Esophagus muscularis mucosa (tissue), 4 donors: ENCODE results near the gene POFUT2. TPM values are rescaled to one million over a fixed set of nuclear protein-coding genes. Genes with fewer than 3 reads are reported as not detected.

Experiments used
- DNase-seq: peaks from one replicate; pipeline ENCODE4 v3.0.0-alpha.2; 2017; ENCODE audit errors: extremely low spot score
- H3K27ac ChIP-seq, 4 donors: fragments of 200-600 bp; sonication (generic); replicated peaks in 1 of 4; 1 replicate in 3 of 4; 2 replicates in 1 of 4; pipeline ENCODE4 v1.5.1; 2016 to 2019; ENCODE audit warnings: mild to moderate bottlenecking in 1 of 4
- H3K27me3 ChIP-seq, 4 donors: fragments of 200-600 bp; sonication (generic); one replicate each; pipeline versions ENCODE4 v1.5.1 to v1.6.0; 2016 to 2019
- H3K36me3 ChIP-seq, 4 donors: fragments of 200-600 bp; sonication (generic); one replicate each; pipeline ENCODE4 v1.5.1; 2016 to 2019
- H3K4me1 ChIP-seq, 4 donors: fragments of 200-600 bp; sonication (generic); one replicate each; pipeline ENCODE4 v1.5.1; 2016 to 2019
- H3K4me3 ChIP-seq, 4 donors: fragments of 200-600 bp; sonication (generic); 1 replicate in 2 of 4; 2 replicates in 2 of 4; pipeline ENCODE4 v1.5.1; 2016 to 2019; ENCODE audit warnings: mild to moderate bottlenecking in 4 of 4, moderate library complexity in 1 of 4
- H3K9me3 ChIP-seq, 4 donors: fragments of 200-600 bp; sonication (generic); 1 replicate in 3 of 4; 2 replicates in 1 of 4; pipeline ENCODE4 v1.5.1; 2016 to 2019
- CTCF ChIP-seq, 3 experiments: fragments of 200-600 bp in 2 of 3; fragments of 450-650 bp in 1 of 3; sonication (generic) in 2 of 3; IDR thresholded peaks; one replicate each; pipeline ENCODE4 v1.5.1; 2017 to 2019; ENCODE audit warnings: antibody characterized with exemption in 3 of 3, mild to moderate bottlenecking in 2 of 3, moderate library complexity in 1 of 3
- EP300 ChIP-seq: sonication (generic); formaldehyde crosslinking; IDR thresholded peaks from one replicate; pipeline ENCODE4 v1.6.1; 2017; ENCODE audit warnings: antibody characterized with exemption
- POLR2A ChIP-seq: fragments of 450-650 bp; IDR thresholded peaks from one replicate; pipeline ENCODE4 v1.6.1; 2017; ENCODE audit warnings: antibody characterized with exemption, moderate library complexity, mild to moderate bottlenecking, low read depth
- POLR2AphosphoS5 ChIP-seq, 2 donors: sonication (generic); formaldehyde crosslinking; IDR thresholded peaks; one replicate each; pipeline ENCODE4 v1.6.1; 2017; ENCODE audit warnings: antibody characterized with exemption in 2 of 2
- WGBS: methylation state at CpG from one replicate; pipeline ENCODE4 v1.1.5; 2018; 5-methylcytosine and 5-hydroxymethylcytosine counted together
- intact Hi-C: fragments of 100-400 bp; cut with DNase I; formaldehyde crosslinking; loops from one replicate; pipeline ENCODE4 v1.15.1; 2023
- total RNA-seq, 4 donors: library from RNA; depleted of rRNA; stranded (reverse); fragments of >200 nt; gene quantifications; one replicate each; pipeline versions ENCODE4 v1.1.0 to v1.2.1, GENCODE V29; 2016

Gene POFUT2
- total RNA-seq, 4 donors from 2014 or later: 15.8 to 21.6 (median 18.7) TPM

- Histone ChIP-seq H3K4me1 (no peaks in the 10 kb centered on the region), H3K4me3 (no peak overlapping the region), H3K27ac (no peak overlapping the region), H3K27me3 (peaks cover 0 to 42% (median 4%) of the 10 kb centered on the region in 4 donors), H3K9me3 (no peaks in the 10 kb centered on the region), H3K36me3 (peaks cover 0 to 6% (median under 1%) of the 10 kb centered on the region in 4 donors)
- 81% methylated on average over 38 of the region's 40 CpGs for WGBS
- intact Hi-C loops: no loop called here
- DNase-seq: peak; percentile 78
- TF ChIP-seq POLR2AphosphoS5 (IDR thresholded peaks at IDR 0.05): no peak
- TF ChIP-seq CTCF (IDR thresholded peaks at IDR 0.05): no peak
- no peak for TF ChIP-seq EP300
- TF ChIP-seq POLR2A: no peak
Measured at GRCh38 chr21:45257673-45258341, 29.9 kb downstream of the POFUT2 start.

DNA sequence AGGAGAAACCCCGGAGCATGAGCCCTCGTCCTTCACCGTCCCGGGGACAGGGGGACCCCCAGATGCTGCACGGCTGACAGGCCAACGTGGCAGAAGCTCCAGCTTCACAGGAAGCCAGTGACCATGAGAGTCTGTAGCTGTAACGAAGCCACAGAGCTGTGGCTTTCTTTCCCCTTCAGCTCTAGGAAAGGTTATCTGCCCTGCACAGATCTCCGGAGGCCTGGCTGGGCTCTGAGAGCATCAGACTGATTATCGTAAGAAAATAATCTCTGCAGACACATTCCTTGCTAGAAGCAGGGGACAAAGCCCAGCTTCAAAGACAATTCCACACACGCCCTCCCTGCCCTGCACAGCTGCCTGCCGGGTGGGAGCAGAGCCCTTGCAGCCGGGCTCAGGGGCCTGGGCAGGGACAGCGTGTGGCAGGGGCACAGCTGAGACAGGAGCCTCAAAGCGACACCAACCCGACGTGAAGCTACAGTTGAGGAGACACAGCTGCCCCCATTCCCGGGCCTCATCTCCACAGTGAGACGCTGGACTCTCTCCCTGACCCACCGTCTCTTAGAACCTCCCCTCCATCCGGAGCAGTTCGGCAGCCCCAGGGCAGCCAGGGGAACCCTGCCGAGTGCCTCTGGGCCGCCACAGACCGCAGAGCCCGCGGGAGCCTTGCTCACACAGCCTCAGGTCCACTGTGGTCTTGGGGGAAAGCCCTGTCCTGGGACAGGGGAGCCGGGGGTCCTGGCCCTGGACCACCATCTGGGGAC lies 30.6 kb downstream of the POFUT2 start:
- WGBS: 44% methylated on average over 5 of the region's 27 CpGs
- no peak overlapping the region for H3K27ac ChIP-seq
- no peak overlapping the region for H3K4me3 ChIP-seq
- DNase-seq: peak; percentile 72
- no peaks in the 10 kb centered on the region for H3K4me1 ChIP-seq
- TF ChIP-seq EP300: no peak
- no peak for TF ChIP-seq CTCF (IDR thresholded peaks at IDR 0.05)
- no peak for TF ChIP-seq POLR2A
- no peak for TF ChIP-seq POLR2AphosphoS5 (IDR thresholded peaks at IDR 0.05)
- H3K9me3 ChIP-seq: no peaks in the 10 kb centered on the region
- no peaks in the 10 kb centered on the region for H3K36me3 ChIP-seq
- intact Hi-C loops: no loop called here
- peaks cover 0 to 42% (median 4%) of the 10 kb centered on the region in 4 donors for H3K27me3 ChIP-seq

GRCh38 chr21:45256021-45256911 lies 31.4 kb downstream of the POFUT2 start:
- 82% methylated on average over 14 of the region's 31 CpGs for WGBS
- no peak for TF ChIP-seq POLR2AphosphoS5 (IDR thresholded peaks at IDR 0.05)
- no peak for TF ChIP-seq CTCF (IDR thresholded peaks at IDR 0.05)
- no peak for TF ChIP-seq POLR2A
- TF ChIP-seq EP300: no peak
- peaks cover 0 to 42% (median 4%) of the 10 kb centered on the region in 4 donors for H3K27me3 ChIP-seq

GRCh38 chr21:45255381-45256020 lies 32.2 kb downstream of the POFUT2 start:
- peaks cover 0 to 42% (median 4%) of the 10 kb centered on the region in 4 donors for H3K27me3 ChIP-seq
- intact Hi-C loops: no loop called here
- no peak overlapping the region for H3K4me3 ChIP-seq
- 80% methylated on average over 15 of the region's 22 CpGs for WGBS
- TF ChIP-seq POLR2A (no peak), POLR2AphosphoS5 (IDR thresholded peaks at IDR 0.05) (no peak), EP300 (no peak), CTCF (IDR thresholded peaks at IDR 0.05) (no peak)
- DNase-seq: peak; percentile 62
- H3K4me1 ChIP-seq: no peaks in the 10 kb centered on the region
- H3K36me3 ChIP-seq: no peaks in the 10 kb centered on the region
- no peak overlapping the region for H3K27ac ChIP-seq
- H3K9me3 ChIP-seq: no peaks in the 10 kb centered on the region

More at GRCh38 chr21:45256021-45256911, 31.4 kb downstream of the POFUT2 start:
- DNase-seq: peak; percentile 86
- no peak overlapping the region for H3K27ac ChIP-seq
- intact Hi-C loops: no loop called here
- no peaks in the 10 kb centered on the region for H3K4me1 ChIP-seq
- H3K4me3 ChIP-seq: no peak overlapping the region
- H3K36me3 ChIP-seq: no peaks in the 10 kb centered on the region
- no peaks in the 10 kb centered on the region for H3K9me3 ChIP-seq
